ENCODE data around the gene SH3BP2. TPM values are rescaled to one million over a fixed set of nuclear protein-coding genes. Genes with fewer than 3 reads are reported as not detected.

SH3BP2 gene
- total RNA-seq, 1 experiment from 2014 or later = 17.4 TPM

GRCh38 chr4:2887343-2887742 lies 94.5 kb downstream of the SH3BP2 start:
- H4K20me1 ChIP-seq (ENCODE audit: low read length) = no peaks in the 10 kb centered on the region
- no peak overlapping the region for H3K9ac ChIP-seq (ENCODE audit: low read length)
- no peak overlapping the region for H3K27ac ChIP-seq (ENCODE audit: low read length)
- ATAC-seq (no peak), DNase-seq (no peak)
- no peaks in the 10 kb centered on the region for H3K79me2 ChIP-seq (ENCODE audit: low read length)
- H2AFZ ChIP-seq (ENCODE audit: low read length) = no peak overlapping the region
- ChIA-PET CTCF (no interaction called here), POLR2A (ENCODE audit: unreplicated experiment) (no interaction called here)
- no peak overlapping the region for H3K4me3 ChIP-seq (ENCODE audit: low read length)
- H3K36me3 ChIP-seq (ENCODE audit: low read depth, low read length) = no peaks in the 10 kb centered on the region; the same call in 1 of the 2 replicates
- H3K4me2 ChIP-seq (ENCODE audit: low read length) = no peak overlapping the region
- BruUV-seq (replicated peaks) = no TSS peak
- no peaks in the 10 kb centered on the region for H3K9me2 ChIP-seq (replicated peaks; ENCODE audit: low read length)
- peaks cover 14% of the 10 kb centered on the region; the same call in 1 of the 2 replicates for H3K4me1 ChIP-seq (ENCODE audit: insufficient read depth, low read length)
- TF ChIP-seq EZH2 (IDR thresholded peaks at IDR 0.05; ENCODE audit: low read length, unreplicated experiment) (no peak), EZH2phosphoT487 (IDR thresholded peaks at IDR 0.05; ENCODE audit: borderline replicate concordance, low read length) (no peak)
- TF ChIP-seq, protein P1, sequence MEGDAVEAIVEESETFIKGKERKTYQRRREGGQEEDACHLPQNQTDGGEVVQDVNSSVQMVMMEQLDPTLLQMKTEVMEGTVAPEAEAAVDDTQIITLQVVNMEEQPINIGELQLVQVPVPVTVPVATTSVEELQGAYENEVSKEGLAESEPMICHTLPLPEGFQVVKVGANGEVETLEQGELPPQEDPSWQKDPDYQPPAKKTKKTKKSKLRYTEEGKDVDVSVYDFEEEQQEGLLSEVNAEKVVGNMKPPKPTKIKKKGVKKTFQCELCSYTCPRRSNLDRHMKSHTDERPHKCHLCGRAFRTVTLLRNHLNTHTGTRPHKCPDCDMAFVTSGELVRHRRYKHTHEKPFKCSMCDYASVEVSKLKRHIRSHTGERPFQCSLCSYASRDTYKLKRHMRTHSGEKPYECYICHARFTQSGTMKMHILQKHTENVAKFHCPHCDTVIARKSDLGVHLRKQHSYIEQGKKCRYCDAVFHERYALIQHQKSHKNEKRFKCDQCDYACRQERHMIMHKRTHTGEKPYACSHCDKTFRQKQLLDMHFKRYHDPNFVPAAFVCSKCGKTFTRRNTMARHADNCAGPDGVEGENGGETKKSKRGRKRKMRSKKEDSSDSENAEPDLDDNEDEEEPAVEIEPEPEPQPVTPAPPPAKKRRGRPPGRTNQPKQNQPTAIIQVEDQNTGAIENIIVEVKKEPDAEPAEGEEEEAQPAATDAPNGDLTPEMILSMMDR (conservative IDR thresholded peaks at IDR 0.05; ENCODE audit: low read depth, low read length) = no peak
- H3K27me3 ChIP-seq (ENCODE audit: low read length) = no peaks in the 10 kb centered on the region
- intact Hi-C loops (cut with micrococcal nuclease) = no loop called here
- H3F3A ChIP-seq (ENCODE audit: low read length, unreplicated experiment) = no peaks in the 10 kb centered on the region
- H3K9me3 ChIP-seq (ENCODE audit: low read length) = no peaks in the 10 kb centered on the region

- ATAC-seq (no peak), DNase-seq (no peak)
- no peaks in the 10 kb centered on the region for H3K27me3 ChIP-seq (ENCODE audit: low read length)
- H3F3A ChIP-seq (ENCODE audit: low read length, unreplicated experiment) = no peaks in the 10 kb centered on the region
- intact Hi-C loops (cut with micrococcal nuclease) = no loop called here
- TF ChIP-seq EZH2 (IDR thresholded peaks at IDR 0.05; ENCODE audit: low read length, unreplicated experiment) (no peak), EZH2phosphoT487 (IDR thresholded peaks at IDR 0.05; ENCODE audit: borderline replicate concordance, low read length) (no peak)
- TF ChIP-seq, protein P1 (conservative IDR thresholded peaks at IDR 0.05; ENCODE audit: low read depth, low read length) = no peak
- no peak overlapping the region for H2AFZ ChIP-seq (ENCODE audit: low read length)
- H3K27ac ChIP-seq (ENCODE audit: low read length) = no peak overlapping the region
- peaks cover 14% of the 10 kb centered on the region; the same call in 1 of the 2 replicates for H3K4me1 ChIP-seq (ENCODE audit: insufficient read depth, low read length)
- no TSS peak for BruUV-seq (replicated peaks)
- POLR2A ChIA-PET (ENCODE audit: unreplicated experiment) = no interaction called here
- no peaks in the 10 kb centered on the region for H3K9me3 ChIP-seq (ENCODE audit: low read length)
- no peaks in the 10 kb centered on the region for H4K20me1 ChIP-seq (ENCODE audit: low read length)
- CTCF ChIA-PET = no interaction called here
- no peaks in the 10 kb centered on the region for H3K79me2 ChIP-seq (ENCODE audit: low read length)
- no peaks in the 10 kb centered on the region for H3K9me2 ChIP-seq (replicated peaks; ENCODE audit: low read length)
- H3K9ac ChIP-seq (ENCODE audit: low read length) = no peak overlapping the region
- H3K4me2 ChIP-seq (ENCODE audit: low read length) = no peak overlapping the region
- H3K4me3 ChIP-seq (ENCODE audit: low read length) = no peak overlapping the region
- no peaks in the 10 kb centered on the region; the same call in 1 of the 2 replicates for H3K36me3 ChIP-seq (ENCODE audit: low read depth, low read length)
These were observed 96.0 kb downstream of the SH3BP2 start for GRCh38 chr4:2888886-2889285.

Other genes with a start within 250 kb of the SH3BP2 start
- 56.5 and 77.8 TPM in 2 replicates for gene TNIP2, start 36.7 kb upstream of the SH3BP2 start, total RNA-seq (2014; rRNA removed)
- gene ADD1, start 50.8 kb downstream of the SH3BP2 start, total RNA-seq (2014; rRNA removed) = 118 and 124 TPM in 2 replicates
- 26.0 and 30.9 TPM in 2 replicates for gene NOP14, start 170.3 kb downstream of the SH3BP2 start, total RNA-seq (2014; rRNA removed)
- 2.9 and 3.7 TPM in 2 replicates for gene GRK4, start 170.5 kb downstream of the SH3BP2 start, total RNA-seq (2014; rRNA removed)

Measured in PC-3 (cell line).